H1 (cell line): Measurements from ENCODE around the gene SLC6A8.

Source experiments
- CHD2 ChIP-seq: IDR thresholded peaks from 2 replicates; pipeline ENCODE4 v1.6.1; 2012; ENCODE audit warnings: low read length, improper control_type of control experiment
- CTCF ChIP-seq, 3 experiments: IDR thresholded peaks; 1 replicate in 2 of 3; 2 replicates in 1 of 3; pipeline versions ENCODE4 v1.5.1 to v1.6.1; 2011; ENCODE audit warnings: low read length in 3 of 3, mild to moderate bottlenecking in 3 of 3, inconsistent platforms in 2 of 3, low read depth in 1 of 3, moderate library complexity in 1 of 3; ENCODE audit not compliant: insufficient read depth in 1 of 3; ENCODE audit errors: control extremely low read depth in 1 of 3
- EZH2 ChIP-seq: fragments of 200-600 bp; sonication (generic); IDR thresholded peaks from 2 replicates; pipeline ENCODE4 v1.7.1; 2012; ENCODE audit warnings: low read depth, mild to moderate bottlenecking, moderate library complexity, low read length, inconsistent platforms; ENCODE audit not compliant: severe bottlenecking
- KDM1A ChIP-seq: fragments of 200-600, 300-600 bp; sonication (generic); IDR thresholded peaks from 2 replicates; pipeline ENCODE4 v1.7.1; 2016; ENCODE audit warnings: mild to moderate bottlenecking, low read length, borderline replicate concordance
- NANOG ChIP-seq: IDR thresholded peaks from 2 replicates; pipeline ENCODE4 v1.6.1; 2011; ENCODE audit warnings: low read length, low read depth, mild to moderate bottlenecking, inconsistent platforms; ENCODE audit not compliant: insufficient read depth, poor library complexity, severe bottlenecking
- POLR2A ChIP-seq, 2 experiments: IDR thresholded peaks; 1 replicate in 1 of 2; 2 replicates in 1 of 2; pipeline ENCODE4 v1.6.1; 2011; ENCODE audit warnings: low read depth in 2 of 2, low read length in 2 of 2, mild to moderate bottlenecking in 2 of 2; ENCODE audit errors: control extremely low read depth in 1 of 2
- POLR2AphosphoS5 ChIP-seq: IDR thresholded peaks from 2 replicates; pipeline ENCODE4 v1.6.1; 2011; ENCODE audit warnings: low read depth, low read length
- RBBP5 ChIP-seq: IDR thresholded peaks from 2 replicates; pipeline ENCODE4 v1.7.1; 2012; ENCODE audit warnings: low read depth, mild to moderate bottlenecking, inconsistent platforms, low read length, moderate library complexity, borderline replicate concordance
- SP1 ChIP-seq: IDR thresholded peaks from 2 replicates; pipeline ENCODE4 v1.6.1; 2011; ENCODE audit warnings: low read depth, low read length
- YY1 ChIP-seq: IDR thresholded peaks from 2 replicates; pipeline ENCODE4 v1.6.1; 2011; ENCODE audit warnings: low read depth, mild to moderate bottlenecking, low read length
- TF ChIP-seq, protein P1 (sequence below): IDR thresholded peaks from 2 replicates; pipeline ENCODE4 v1.6.1; 2012; ENCODE audit warnings: inconsistent platforms

- TF ChIP-seq CTCF (IDR thresholded peaks at IDR 0.05; ENCODE audit: control extremely low read depth in 1 of 3, insufficient read depth in 1 of 3, low read depth in 1 of 3, low read length in 3 of 3) (no peak), NANOG (no peak), YY1 (no peak), SP1 (no peak), CHD2 (no peak), RBBP5 (no peak), POLR2A (IDR thresholded peaks at IDR 0.05; ENCODE audit: control extremely low read depth in 1 of 2, low read depth in 2 of 2, low read length in 2 of 2) (no peak), EZH2 (no peak), POLR2AphosphoS5 (no peak), KDM1A (no peak)
- TF ChIP-seq, protein P1, sequence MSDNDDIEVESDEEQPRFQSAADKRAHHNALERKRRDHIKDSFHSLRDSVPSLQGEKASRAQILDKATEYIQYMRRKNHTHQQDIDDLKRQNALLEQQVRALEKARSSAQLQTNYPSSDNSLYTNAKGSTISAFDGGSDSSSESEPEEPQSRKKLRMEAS, result no peak
These were observed 53.7 kb downstream of the SLC6A8 start for GRCh38 chrX:153741446-153741845.
